Nephron progenitor cell (in vitro differentiated cells): ENCODE results near the gene AK8.

Experiments used
- DNase-seq: peaks from one replicate; pipeline ENCODE4 v3.0.0; 2021
- H3K27ac Mint-ChIP-seq: 2 replicates; pipeline ENCODE4 v1.8.0; 2021; ENCODE audit warnings: mild to moderate bottlenecking, moderate library complexity, mixed read lengths
- H3K27me3 Mint-ChIP-seq: 2 replicates; pipeline ENCODE4 v1.8.0; 2021; ENCODE audit warnings: mild to moderate bottlenecking, low read depth, mixed read lengths; ENCODE audit not compliant: poor library complexity
- H3K36me3 Mint-ChIP-seq: 2 replicates; pipeline ENCODE4 v1.8.0; 2021; ENCODE audit warnings: low read depth, mixed read lengths
- H3K4me1 Mint-ChIP-seq: 2 replicates; pipeline ENCODE4 v1.8.0; 2021; ENCODE audit warnings: mixed read lengths
- H3K4me3 Mint-ChIP-seq: 2 replicates; pipeline ENCODE4 v1.8.0; 2021; ENCODE audit warnings: mild to moderate bottlenecking, moderate library complexity, mixed read lengths
- H3K9me3 Mint-ChIP-seq: 2 replicates; pipeline ENCODE4 v1.8.0; 2021; ENCODE audit warnings: mild to moderate bottlenecking, moderate library complexity, mixed read lengths
- CTCF ChIP-seq: fragments of 200-600 bp; sonication (generic); IDR thresholded peaks from 2 replicates; pipeline ENCODE4 v1.5.0; 2021; ENCODE audit warnings: antibody characterized with exemption

Gene AK8

GRCh38 chr9:132782037-132782436 lies 96.0 kb downstream of the AK8 start:
- no peak overlapping the region for H3K27ac Mint-ChIP-seq
- peaks cover 4% of the 10 kb centered on the region for H3K9me3 Mint-ChIP-seq
- no peak for DNase-seq
- H3K4me1 Mint-ChIP-seq = peaks cover 54% of the 10 kb centered on the region
- H3K27me3 Mint-ChIP-seq = peaks cover 15% of the 10 kb centered on the region
- no peak overlapping the region for H3K4me3 Mint-ChIP-seq
- peaks cover 4% of the 10 kb centered on the region for H3K36me3 Mint-ChIP-seq
- TF ChIP-seq CTCF = no peak

GRCh38 chr9:132780230-132781007 lies 97.7 kb downstream of the AK8 start:
- Mint-ChIP-seq H3K4me1 (peaks cover 56% of the 10 kb centered on the region), H3K27ac (no peak overlapping the region), H3K36me3 (peaks cover 4% of the 10 kb centered on the region), H3K9me3 (no peaks in the 10 kb centered on the region), H3K27me3 (peaks cover 15% of the 10 kb centered on the region), H3K4me3 (peak overlapping the region; percentile 26)
- TF ChIP-seq CTCF = no peak
- no peak for DNase-seq

- H3K27ac Mint-ChIP-seq = no peak overlapping the region
- no peak for TF ChIP-seq CTCF
- peaks cover 21% of the 10 kb centered on the region for H3K36me3 Mint-ChIP-seq
- H3K4me1 Mint-ChIP-seq = peaks cover 37% of the 10 kb centered on the region
- no peak overlapping the region for H3K4me3 Mint-ChIP-seq
- H3K27me3 Mint-ChIP-seq = peaks cover 9% of the 10 kb centered on the region
- DNase-seq = no peak
- H3K9me3 Mint-ChIP-seq = peaks cover 16% of the 10 kb centered on the region
These were observed 101.2 kb downstream of the AK8 start for GRCh38 chr9:132776891-132777290.

GRCh38 chr9:132776268-132776667 lies 101.8 kb downstream of the AK8 start:
- Mint-ChIP-seq H3K36me3 (peaks cover 27% of the 10 kb centered on the region), H3K27me3 (peaks cover 8% of the 10 kb centered on the region), H3K27ac (no peak overlapping the region), H3K4me1 (peaks cover 32% of the 10 kb centered on the region), H3K4me3 (no peak overlapping the region), H3K9me3 (peaks cover 22% of the 10 kb centered on the region)
- TF ChIP-seq CTCF = no peak
- DNase-seq = no peak

- H3K27ac Mint-ChIP-seq = peak overlapping the region; percentile 27
- H3K9me3 Mint-ChIP-seq = peaks cover 24% of the 10 kb centered on the region
- H3K36me3 Mint-ChIP-seq = peaks cover 27% of the 10 kb centered on the region
- H3K4me3 Mint-ChIP-seq = no peak overlapping the region
- peaks cover 6% of the 10 kb centered on the region for H3K27me3 Mint-ChIP-seq
- no peak for DNase-seq
- H3K4me1 Mint-ChIP-seq = peaks cover 26% of the 10 kb centered on the region
- no peak for TF ChIP-seq CTCF
These were observed 102.4 kb downstream of the AK8 start for GRCh38 chr9:132775720-132776119.

GRCh38 chr9:132774886-132775285 lies 103.2 kb downstream of the AK8 start:
- H3K36me3 Mint-ChIP-seq = peaks cover 27% of the 10 kb centered on the region
- H3K27ac Mint-ChIP-seq = no peak overlapping the region
- DNase-seq = no peak
- H3K4me3 Mint-ChIP-seq = no peak overlapping the region
- H3K4me1 Mint-ChIP-seq = peaks cover 20% of the 10 kb centered on the region
- H3K9me3 Mint-ChIP-seq = peaks cover 28% of the 10 kb centered on the region
- no peak for TF ChIP-seq CTCF
- H3K27me3 Mint-ChIP-seq = peaks cover 3% of the 10 kb centered on the region
